Measurements from ENCODE around the gene TMEM18.
A peak's percentile ranks its signal among the peaks of the same experiment; 100 is the strongest.
"Not testable (repeated sequence)": the region's sequence is repeated elsewhere in the genome, so short reads cannot be mapped to it uniquely, and the experiment has no call there.

TMEM18 gene

DNA sequence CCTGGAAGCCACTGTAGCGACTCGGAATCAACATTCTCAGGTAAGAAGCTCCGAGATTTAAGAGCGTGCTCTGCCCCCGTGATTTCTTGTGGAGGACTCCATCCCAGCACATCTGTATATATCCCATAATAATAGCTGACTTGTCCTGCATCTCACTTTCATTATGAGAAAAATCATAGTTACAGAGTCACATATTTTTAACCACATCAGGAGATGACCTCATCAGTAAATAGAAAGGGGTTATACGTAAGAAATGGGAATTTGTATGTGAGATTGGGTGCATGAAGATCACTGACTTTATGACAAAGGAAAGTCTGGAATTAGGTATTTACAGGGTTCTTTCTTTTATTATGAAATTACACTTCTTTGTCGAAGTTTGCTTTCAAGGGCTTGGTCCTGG is 16.4 kb upstream of the TMEM18 start:
- no peak for DNase-seq (ENCODE audit: low spot score)

GRCh38 chr2:692767-693166 is 15.6 kb upstream of the TMEM18 start:
- no peak for DNase-seq (ENCODE audit: low spot score)

- no peak for DNase-seq (ENCODE audit: low spot score)
Observed at GRCh38 chr2:691821-692761, 14.9 kb upstream of the TMEM18 start.

- no peak for DNase-seq (ENCODE audit: low spot score)
Observed at GRCh38 chr2:690799-691198, 13.6 kb upstream of the TMEM18 start.

GRCh38 chr2:689877-690510 is 12.8 kb upstream of the TMEM18 start:
- no peak for DNase-seq (ENCODE audit: low spot score)

GRCh38 chr2:689237-689636 is 12.0 kb upstream of the TMEM18 start:
- DNase-seq (ENCODE audit: low spot score), result no peak

DNA sequence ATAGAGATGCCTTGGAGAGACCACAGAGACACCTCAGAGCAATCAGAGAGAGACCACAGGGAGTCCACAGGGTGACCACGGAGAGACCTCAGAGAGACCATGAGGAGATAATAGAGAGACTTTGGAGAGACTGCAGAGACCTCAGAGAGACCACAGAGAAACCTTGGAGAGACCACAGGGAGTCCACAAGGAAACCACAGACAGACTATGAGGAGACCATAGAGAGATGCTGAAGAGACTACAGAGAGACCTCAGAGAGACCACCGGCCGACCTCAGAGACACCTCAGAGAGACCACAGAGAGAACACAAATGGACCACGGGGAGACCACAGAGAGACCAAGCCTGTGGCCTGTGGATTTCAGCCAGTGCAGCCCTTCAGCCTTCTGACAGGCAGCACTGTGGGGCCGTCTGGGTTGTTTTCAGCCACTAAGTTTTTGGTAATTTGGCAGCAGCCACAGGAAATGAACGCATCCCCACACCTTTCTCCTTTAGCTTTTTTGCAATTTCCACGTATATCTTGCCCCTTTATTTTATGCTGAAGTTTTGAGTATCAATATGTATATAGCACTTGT is 11.4 kb upstream of the TMEM18 start:
- no peak for DNase-seq (ENCODE audit: low spot score)

DNA sequence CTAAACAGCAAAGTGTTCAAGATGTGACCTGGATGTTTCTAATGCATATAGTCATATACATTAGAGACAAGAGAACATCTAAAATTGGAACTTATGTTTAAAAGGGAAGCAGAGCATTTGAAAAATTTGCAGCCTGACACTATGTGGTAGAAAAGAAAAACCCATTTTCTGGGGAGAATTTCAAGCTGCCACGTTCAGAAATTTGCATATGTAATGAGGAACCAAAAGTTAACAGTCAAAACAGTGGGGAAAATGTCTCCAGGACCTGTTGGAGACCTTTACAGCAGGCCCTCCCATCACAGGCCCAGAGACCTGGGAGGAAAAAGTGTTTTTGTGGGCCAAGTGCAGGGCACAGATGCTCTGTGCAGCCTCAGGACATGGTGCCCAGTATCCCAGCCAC is 8.2 kb upstream of the TMEM18 start:
- DNase-seq (ENCODE audit: low spot score), result no peak

- not testable (repeated sequence) for DNase-seq (ENCODE audit: low spot score)
Observed at GRCh38 chr2:684913-685312, 7.7 kb upstream of the TMEM18 start.

GRCh38 chr2:682226-682625 is 5.0 kb upstream of the TMEM18 start:
- DNase-seq (ENCODE audit: low spot score), result no peak

DNA sequence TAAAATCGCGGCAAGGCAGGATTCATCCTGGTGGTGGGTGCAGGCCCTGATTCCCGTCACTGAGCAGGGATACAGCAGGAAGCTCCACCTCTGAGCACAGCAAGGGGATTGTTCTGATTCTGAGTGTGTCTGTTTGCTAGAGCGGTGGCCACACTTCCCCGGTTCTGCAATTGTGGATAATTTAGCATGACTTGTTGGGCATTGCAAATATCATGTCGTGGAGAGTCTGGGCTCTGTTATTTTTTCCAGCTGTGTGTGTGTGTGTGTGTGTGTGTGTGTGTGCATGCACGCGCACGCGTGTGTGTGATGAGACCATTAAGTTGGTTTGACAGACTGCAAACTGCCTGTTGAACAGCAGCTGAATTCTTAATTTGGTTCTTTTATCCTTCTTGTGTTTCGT is 4.1 kb upstream of the TMEM18 start:
- DNase-seq (ENCODE audit: low spot score), result peak; percentile 19

GRCh38 chr2:680496-680895 is 3.3 kb upstream of the TMEM18 start:
- DNase-seq (ENCODE audit: low spot score), result no peak

DNA sequence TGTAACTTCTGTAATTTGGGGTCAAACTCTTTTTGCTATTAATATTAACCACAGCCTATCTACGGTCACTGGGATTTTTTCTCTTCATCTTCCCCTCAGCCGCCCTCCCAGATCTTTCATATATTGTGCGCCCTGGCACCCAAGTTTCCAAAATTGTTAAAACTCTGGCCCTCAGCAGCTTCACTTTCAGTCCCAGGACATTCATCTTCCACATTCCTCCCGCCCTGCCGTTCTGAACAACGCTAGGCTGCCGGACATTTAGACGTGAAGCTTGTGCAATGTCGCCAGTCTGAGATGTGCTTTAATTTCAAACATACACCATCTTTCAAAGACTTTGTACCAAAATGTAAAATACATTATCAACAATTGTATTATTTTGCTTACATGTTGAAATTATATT is 1.8 kb upstream of the TMEM18 start:
- DNase-seq (ENCODE audit: low spot score), result no peak

GRCh38 chr2:677959-678550 is 849 bp upstream of the TMEM18 start:
- DNase-seq (ENCODE audit: low spot score), result no peak

DNA sequence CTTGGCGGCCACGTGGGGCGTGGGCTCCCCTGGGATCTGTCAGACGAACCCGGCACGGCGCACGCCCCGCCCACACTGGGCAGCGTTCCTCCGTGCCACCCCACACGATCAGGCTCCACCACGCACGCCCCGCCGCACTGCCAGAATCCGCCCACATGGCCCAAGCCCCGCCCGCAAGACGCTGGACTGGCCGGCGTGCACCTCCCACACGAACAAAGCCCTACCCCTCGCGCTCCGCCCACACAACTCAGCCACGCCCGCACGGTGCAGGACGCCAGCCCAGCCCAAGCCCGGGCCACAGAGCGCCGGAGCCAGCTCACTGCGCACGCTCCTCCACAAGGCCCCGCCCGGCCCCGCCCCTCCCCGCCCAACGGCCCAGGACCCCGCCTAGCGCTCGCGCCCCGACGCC is 555 bp downstream of the TMEM18 start:
- peak; percentile 99 for DNase-seq (ENCODE audit: low spot score)

- DNase-seq (ENCODE audit: low spot score), result peak; percentile 49
Observed at GRCh38 chr2:675982-676646, 1.1 kb downstream of the TMEM18 start.

- peak; percentile 12 for DNase-seq (ENCODE audit: low spot score)
Observed at GRCh38 chr2:675460-675859, 1.7 kb downstream of the TMEM18 start.

DNA sequence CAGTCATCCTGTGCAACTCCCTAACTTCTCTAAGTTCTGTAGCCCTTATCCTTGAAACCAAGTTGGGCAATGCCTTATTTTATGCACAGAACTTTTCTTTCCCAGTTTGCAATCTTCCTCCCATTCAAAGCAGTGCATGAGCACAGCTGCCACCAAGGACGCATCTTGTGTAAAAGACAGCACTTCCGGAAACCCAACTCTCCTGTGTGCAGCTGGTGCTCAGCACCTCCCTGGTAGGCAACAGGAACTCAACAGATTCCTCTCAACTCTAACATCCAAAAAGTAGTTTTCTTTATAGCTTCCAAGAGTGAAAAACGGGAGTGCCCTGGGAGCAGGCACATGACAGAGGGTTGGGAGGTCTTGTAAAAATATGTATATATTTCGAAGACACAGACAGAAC is 2.2 kb downstream of the TMEM18 start:
- DNase-seq (ENCODE audit: low spot score), result no peak

- DNase-seq (ENCODE audit: low spot score), result no peak
Observed at GRCh38 chr2:674321-674985, 2.8 kb downstream of the TMEM18 start.

- no peak for DNase-seq (ENCODE audit: low spot score)
Observed at GRCh38 chr2:673615-674320, 3.4 kb downstream of the TMEM18 start.

GRCh38 chr2:673016-673415 is 4.2 kb downstream of the TMEM18 start:
- DNase-seq (ENCODE audit: low spot score), result no peak

All from globus pallidus (tissue), 1 donor.